ENCODE results near the gene PPIE. TPM values are rescaled to one million over a fixed set of nuclear protein-coding genes. Genes with fewer than 3 reads are reported as not detected.
"Not testable (repeated sequence)": the region's sequence is repeated elsewhere in the genome, so short reads cannot be mapped to it uniquely, and the experiment has no call there.

Gene PPIE
- total RNA-seq, 5 donors from 2014 or later (not counting 1 experiment from before 2014, with no cell fraction given) = 50.8 to 72.6 (median 58.7) TPM

GRCh38 chr1:39777306-39777705 lies 38.6 kb downstream of the PPIE start:
- no peak for ATAC-seq (replicated peaks in 1 of 4)
- 91% methylated on average over 4 of the region's 4 CpGs for WGBS (ENCODE audit: insufficient coverage)
- Mint-ChIP-seq H3K36me3 (no peaks in the 10 kb centered on the region), H3K4me1 (peaks cover 0 to 2% (median 0%) of the 10 kb centered on the region in 3 donors), H3K4me3 (no peak overlapping the region), H3K9me3 (no peaks in the 10 kb centered on the region), H3K27ac (no peak overlapping the region), H3K27me3 (no peaks in the 10 kb centered on the region)
- no peaks in the 10 kb centered on the region for H3K36me3 ChIP-seq (ENCODE audit: control insufficient read depth in 2 of 2, extremely low read depth in 1 of 2, insufficient read depth in 1 of 2, low read length in 1 of 2)
- no peak overlapping the region for H3K27ac ChIP-seq (ENCODE audit: low read length)
- no peaks in the 10 kb centered on the region for H3K9me3 ChIP-seq
- ChIA-PET CTCF (no interaction called here), POLR2A (no interaction called here)
- DNase-seq = no peak
- no peak overlapping the region for H3K4me3 ChIP-seq (ENCODE audit: control insufficient read depth in 1 of 2, extremely low read depth in 1 of 2, low read length in 1 of 2)
- no peaks in the 10 kb centered on the region for H3K27me3 ChIP-seq (replicated peaks in 1 of 2; ENCODE audit: control insufficient read depth in 2 of 2, extremely low read depth in 1 of 2, insufficient read depth in 2 of 2, low read length in 1 of 2)
- no peaks in the 10 kb centered on the region for H3K4me1 ChIP-seq (ENCODE audit: control insufficient read depth in 1 of 2, extremely low read depth in 1 of 2, insufficient read depth in 2 of 2, low read length in 2 of 2)

- H3K9me3 ChIP-seq; H3K4me1 ChIP-seq (ENCODE audit: control insufficient read depth in 1 of 2, extremely low read depth in 1 of 2, insufficient read depth in 2 of 2, low read length in 2 of 2); H3K4me3 ChIP-seq (ENCODE audit: control insufficient read depth in 1 of 2, extremely low read depth in 1 of 2, low read length in 1 of 2); H3K27ac ChIP-seq (ENCODE audit: low read length); H3K4me1 Mint-ChIP-seq; H3K36me3 Mint-ChIP-seq; H3K27me3 ChIP-seq (replicated peaks in 1 of 2; ENCODE audit: control insufficient read depth in 2 of 2, extremely low read depth in 1 of 2, insufficient read depth in 2 of 2, low read length in 1 of 2); ATAC-seq (replicated peaks in 1 of 4); H3K4me3 Mint-ChIP-seq; DNase-seq; POLR2A ChIA-PET; CTCF ChIA-PET; H3K27me3 Mint-ChIP-seq; H3K36me3 ChIP-seq (ENCODE audit: control insufficient read depth in 2 of 2, extremely low read depth in 1 of 2, insufficient read depth in 1 of 2, low read length in 1 of 2); H3K27ac Mint-ChIP-seq; H3K9me3 Mint-ChIP-seq: not testable (repeated sequence)
- 94% methylated on average over 12 of the region's 17 CpGs for WGBS (ENCODE audit: insufficient coverage)
These were observed 39.2 kb downstream of the PPIE start for GRCh38 chr1:39777896-39778295.

GRCh38 chr1:39778463-39779099 lies 39.9 kb downstream of the PPIE start:
- H3K4me3 ChIP-seq (ENCODE audit: control insufficient read depth in 1 of 2, extremely low read depth in 1 of 2, low read length in 1 of 2); H3K27ac ChIP-seq (ENCODE audit: low read length); H3K36me3 ChIP-seq (ENCODE audit: control insufficient read depth in 2 of 2, extremely low read depth in 1 of 2, insufficient read depth in 1 of 2, low read length in 1 of 2); H3K4me3 Mint-ChIP-seq; ATAC-seq (replicated peaks in 1 of 4); H3K9me3 ChIP-seq; H3K27me3 Mint-ChIP-seq; DNase-seq; H3K36me3 Mint-ChIP-seq; H3K4me1 ChIP-seq (ENCODE audit: control insufficient read depth in 1 of 2, extremely low read depth in 1 of 2, insufficient read depth in 2 of 2, low read length in 2 of 2); H3K9me3 Mint-ChIP-seq; H3K4me1 Mint-ChIP-seq; H3K27me3 ChIP-seq (replicated peaks in 1 of 2; ENCODE audit: control insufficient read depth in 2 of 2, extremely low read depth in 1 of 2, insufficient read depth in 2 of 2, low read length in 1 of 2); H3K27ac Mint-ChIP-seq; POLR2A ChIA-PET; CTCF ChIA-PET: not testable (repeated sequence)
- 89% methylated on average over 4 of the region's 12 CpGs for WGBS (ENCODE audit: insufficient coverage)

GRCh38 chr1:39779137-39779536 lies 40.5 kb downstream of the PPIE start:
- Mint-ChIP-seq H3K4me3 (no peak overlapping the region), H3K9me3 (no peaks in the 10 kb centered on the region), H3K4me1 (peaks cover 0 to 2% (median 0%) of the 10 kb centered on the region in 3 donors), H3K27me3 (no peaks in the 10 kb centered on the region), H3K27ac (no peak overlapping the region), H3K36me3 (no peaks in the 10 kb centered on the region)
- Histone ChIP-seq H3K9me3 (no peaks in the 10 kb centered on the region), H3K27ac (ENCODE audit: low read length) (no peak overlapping the region), H3K36me3 (ENCODE audit: control insufficient read depth in 2 of 2, extremely low read depth in 1 of 2, insufficient read depth in 1 of 2, low read length in 1 of 2) (no peaks in the 10 kb centered on the region), H3K4me3 (ENCODE audit: control insufficient read depth in 1 of 2, extremely low read depth in 1 of 2, low read length in 1 of 2) (no peak overlapping the region), H3K27me3 (replicated peaks in 1 of 2; ENCODE audit: control insufficient read depth in 2 of 2, extremely low read depth in 1 of 2, insufficient read depth in 2 of 2, low read length in 1 of 2) (no peaks in the 10 kb centered on the region), H3K4me1 (ENCODE audit: control insufficient read depth in 1 of 2, extremely low read depth in 1 of 2, insufficient read depth in 2 of 2, low read length in 2 of 2) (no peaks in the 10 kb centered on the region)
- 75% methylated on average over 1 of the region's 7 CpGs for WGBS (ENCODE audit: insufficient coverage)
- no peak for ATAC-seq (replicated peaks in 1 of 4)
- POLR2A ChIA-PET = no interaction called here
- CTCF ChIA-PET = no interaction called here
- no peak for DNase-seq

- WGBS (ENCODE audit: insufficient coverage) = 93% methylated on average over 3 of the region's 5 CpGs
- H3K27me3 Mint-ChIP-seq = no peaks in the 10 kb centered on the region
- H3K4me3 Mint-ChIP-seq = no peak overlapping the region
- ChIA-PET POLR2A (no interaction called here), CTCF (no interaction called here)
- H3K9me3 Mint-ChIP-seq = no peaks in the 10 kb centered on the region
- no peaks in the 10 kb centered on the region for H3K36me3 ChIP-seq (ENCODE audit: control insufficient read depth in 2 of 2, extremely low read depth in 1 of 2, insufficient read depth in 1 of 2, low read length in 1 of 2)
- H3K36me3 Mint-ChIP-seq = no peaks in the 10 kb centered on the region
- ATAC-seq (replicated peaks in 1 of 4) (no peak), DNase-seq (no peak)
- no peaks in the 10 kb centered on the region for H3K4me1 ChIP-seq (ENCODE audit: control insufficient read depth in 1 of 2, extremely low read depth in 1 of 2, insufficient read depth in 2 of 2, low read length in 2 of 2)
- no peak overlapping the region for H3K27ac Mint-ChIP-seq
- no peaks in the 10 kb centered on the region for H3K27me3 ChIP-seq (replicated peaks in 1 of 2; ENCODE audit: control insufficient read depth in 2 of 2, extremely low read depth in 1 of 2, insufficient read depth in 2 of 2, low read length in 1 of 2)
- H3K4me1 Mint-ChIP-seq = peaks cover 0 to 2% (median 0%) of the 10 kb centered on the region in 3 donors
- no peak overlapping the region for H3K4me3 ChIP-seq (ENCODE audit: control insufficient read depth in 1 of 2, extremely low read depth in 1 of 2, low read length in 1 of 2)
- no peak overlapping the region for H3K27ac ChIP-seq (ENCODE audit: low read length)
- no peaks in the 10 kb centered on the region for H3K9me3 ChIP-seq
These were observed 41.1 kb downstream of the PPIE start for GRCh38 chr1:39779821-39780220.

- 100% methylated on average over 1 of the region's 2 CpGs for WGBS (ENCODE audit: insufficient coverage)
- Histone ChIP-seq H3K9me3 (no peaks in the 10 kb centered on the region), H3K27me3 (replicated peaks in 1 of 2; ENCODE audit: control insufficient read depth in 2 of 2, extremely low read depth in 1 of 2, insufficient read depth in 2 of 2, low read length in 1 of 2) (no peaks in the 10 kb centered on the region), H3K4me3 (ENCODE audit: control insufficient read depth in 1 of 2, extremely low read depth in 1 of 2, low read length in 1 of 2) (no peak overlapping the region), H3K36me3 (ENCODE audit: control insufficient read depth in 2 of 2, extremely low read depth in 1 of 2, insufficient read depth in 1 of 2, low read length in 1 of 2) (no peaks in the 10 kb centered on the region), H3K4me1 (ENCODE audit: control insufficient read depth in 1 of 2, extremely low read depth in 1 of 2, insufficient read depth in 2 of 2, low read length in 2 of 2) (no peaks in the 10 kb centered on the region), H3K27ac (ENCODE audit: low read length) (no peak overlapping the region)
- ChIA-PET POLR2A (interaction anchor here in 1 of 2 donors (0.6 kb wide), 2 partner anchors 228 to 448 kb away, joined by 3 to 6 read pairs; no protein-coding TSS in a partner anchor), CTCF (no interaction called here)
- H3K4me3 Mint-ChIP-seq = no peak overlapping the region
- H3K27me3 Mint-ChIP-seq = no peaks in the 10 kb centered on the region
- no peak for ATAC-seq (replicated peaks in 1 of 4)
- no peak for DNase-seq
- no peaks in the 10 kb centered on the region for H3K9me3 Mint-ChIP-seq
- H3K4me1 Mint-ChIP-seq = peaks cover 0 to under 1% (median 0%) of the 10 kb centered on the region in 3 donors
- no peak overlapping the region for H3K27ac Mint-ChIP-seq
- H3K36me3 Mint-ChIP-seq = no peaks in the 10 kb centered on the region
These were observed 42.6 kb downstream of the PPIE start for GRCh38 chr1:39781349-39781715.

GRCh38 chr1:39782103-39782502 lies 43.4 kb downstream of the PPIE start:
- Histone ChIP-seq H3K27ac (ENCODE audit: low read length) (no peak overlapping the region), H3K4me1 (ENCODE audit: control insufficient read depth in 1 of 2, extremely low read depth in 1 of 2, insufficient read depth in 2 of 2, low read length in 2 of 2) (no peaks in the 10 kb centered on the region), H3K27me3 (replicated peaks in 1 of 2; ENCODE audit: control insufficient read depth in 2 of 2, extremely low read depth in 1 of 2, insufficient read depth in 2 of 2, low read length in 1 of 2) (peaks cover 0 to 2% of the 10 kb centered on the region in 2 experiments), H3K9me3 (no peaks in the 10 kb centered on the region), H3K36me3 (ENCODE audit: control insufficient read depth in 2 of 2, extremely low read depth in 1 of 2, insufficient read depth in 1 of 2, low read length in 1 of 2) (no peaks in the 10 kb centered on the region), H3K4me3 (ENCODE audit: control insufficient read depth in 1 of 2, extremely low read depth in 1 of 2, low read length in 1 of 2) (no peak overlapping the region)
- no peak overlapping the region for H3K27ac Mint-ChIP-seq
- ChIA-PET POLR2A (interaction anchor here in 1 of 2 donors (0.6 kb wide), 1 partner anchor 449 kb away, joined by 3 read pairs; no protein-coding TSS in a partner anchor), CTCF (no interaction called here)
- ATAC-seq (replicated peaks in 1 of 4) (no peak), DNase-seq (no peak)
- H3K36me3 Mint-ChIP-seq = no peaks in the 10 kb centered on the region
- peaks cover 0 to under 1% (median under 1%) of the 10 kb centered on the region in 3 donors for H3K4me1 Mint-ChIP-seq
- H3K4me3 Mint-ChIP-seq = no peak overlapping the region
- no peaks in the 10 kb centered on the region for H3K9me3 Mint-ChIP-seq
- no CpG with 5 or more reads among the region's 6 CpGs for WGBS (ENCODE audit: insufficient coverage)
- peaks cover 2 to 5% of the 10 kb centered on the region in 2 donors for H3K27me3 Mint-ChIP-seq

Data from T-cell (primary cell).